Lower leg skin (tissue), 3 donors: ENCODE measurements around the gene C11orf21.

Experiments
- POLR2A ChIP-seq, 2 donors: fragments of 450-650 bp; IDR thresholded peaks; one replicate each; pipeline ENCODE4 v1.6.1; 2016 to 2017; ENCODE audit warnings: antibody characterized with exemption in 2 of 2, mild to moderate bottlenecking in 1 of 2, moderate library complexity in 1 of 2
- TF ChIP-seq, protein P1 (sequence below), 3 donors: fragments of 450-650 bp; IDR thresholded peaks; one replicate each; pipeline ENCODE4 v1.5.1; 2016; ENCODE audit warnings: antibody characterized with exemption in 3 of 3, mild to moderate bottlenecking in 3 of 3, moderate library complexity in 2 of 3

DNA sequence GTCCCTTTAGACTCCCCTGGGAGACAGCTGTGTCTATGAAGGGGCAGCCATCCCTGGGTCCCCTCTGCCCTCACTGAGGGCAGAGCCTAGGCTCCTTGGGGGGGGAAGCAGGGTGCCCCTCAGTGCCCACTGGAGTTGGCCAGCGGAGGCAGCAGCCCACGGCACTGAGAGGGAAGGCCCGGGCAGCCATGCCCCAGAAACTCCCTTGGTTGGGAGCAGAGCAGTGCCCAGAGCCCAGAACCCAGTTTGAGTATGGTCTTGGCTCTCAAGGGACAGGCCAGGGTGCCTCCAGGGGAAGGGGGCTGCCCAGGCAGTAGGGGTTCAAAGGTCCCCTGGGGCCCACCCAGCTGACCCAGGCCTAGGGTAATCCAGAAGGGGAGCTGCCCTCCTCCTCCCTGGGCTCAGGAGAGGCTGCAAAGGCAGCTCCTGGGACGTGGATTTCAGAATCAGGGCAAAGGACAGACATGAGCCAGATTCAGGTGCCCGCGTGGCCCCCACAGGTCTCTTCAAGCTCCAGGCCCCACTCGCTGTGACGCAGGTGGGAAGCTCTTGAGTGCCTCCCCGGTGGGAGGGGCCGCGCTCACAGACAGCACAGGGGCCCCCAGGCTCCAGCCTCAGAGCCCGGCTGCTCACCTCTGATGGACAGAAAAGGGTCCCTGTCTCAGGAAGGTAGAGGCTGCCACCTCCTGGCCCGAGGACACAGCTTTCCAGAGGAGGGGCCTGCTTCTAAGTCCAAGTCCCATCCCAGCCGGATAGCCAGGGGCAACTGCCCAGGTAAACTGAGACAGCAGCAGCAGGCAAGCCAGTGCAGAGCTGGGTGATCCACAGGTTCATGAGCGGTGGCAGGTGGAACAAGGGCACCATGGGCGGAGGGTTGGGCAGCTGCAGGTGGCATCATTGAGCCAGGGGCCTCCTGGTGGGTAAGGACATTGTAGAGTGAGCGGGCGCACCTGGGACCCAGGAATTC is 2.6 kb downstream of the C11orf21 start:
- TF ChIP-seq, protein P1, sequence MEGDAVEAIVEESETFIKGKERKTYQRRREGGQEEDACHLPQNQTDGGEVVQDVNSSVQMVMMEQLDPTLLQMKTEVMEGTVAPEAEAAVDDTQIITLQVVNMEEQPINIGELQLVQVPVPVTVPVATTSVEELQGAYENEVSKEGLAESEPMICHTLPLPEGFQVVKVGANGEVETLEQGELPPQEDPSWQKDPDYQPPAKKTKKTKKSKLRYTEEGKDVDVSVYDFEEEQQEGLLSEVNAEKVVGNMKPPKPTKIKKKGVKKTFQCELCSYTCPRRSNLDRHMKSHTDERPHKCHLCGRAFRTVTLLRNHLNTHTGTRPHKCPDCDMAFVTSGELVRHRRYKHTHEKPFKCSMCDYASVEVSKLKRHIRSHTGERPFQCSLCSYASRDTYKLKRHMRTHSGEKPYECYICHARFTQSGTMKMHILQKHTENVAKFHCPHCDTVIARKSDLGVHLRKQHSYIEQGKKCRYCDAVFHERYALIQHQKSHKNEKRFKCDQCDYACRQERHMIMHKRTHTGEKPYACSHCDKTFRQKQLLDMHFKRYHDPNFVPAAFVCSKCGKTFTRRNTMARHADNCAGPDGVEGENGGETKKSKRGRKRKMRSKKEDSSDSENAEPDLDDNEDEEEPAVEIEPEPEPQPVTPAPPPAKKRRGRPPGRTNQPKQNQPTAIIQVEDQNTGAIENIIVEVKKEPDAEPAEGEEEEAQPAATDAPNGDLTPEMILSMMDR (IDR thresholded peaks at IDR 0.05), result no peak
- TF ChIP-seq POLR2A (IDR thresholded peaks at IDR 0.05), result no peak
